Measurements from ENCODE around the gene ADD2. TPM values are rescaled to one million over a fixed set of nuclear protein-coding genes. Genes with fewer than 3 reads are reported as not detected.

The ADD2 gene
- total RNA-seq, 4 donors from 2014 or later = 3.2 to 4.8 (median 4.3) TPM

DNA sequence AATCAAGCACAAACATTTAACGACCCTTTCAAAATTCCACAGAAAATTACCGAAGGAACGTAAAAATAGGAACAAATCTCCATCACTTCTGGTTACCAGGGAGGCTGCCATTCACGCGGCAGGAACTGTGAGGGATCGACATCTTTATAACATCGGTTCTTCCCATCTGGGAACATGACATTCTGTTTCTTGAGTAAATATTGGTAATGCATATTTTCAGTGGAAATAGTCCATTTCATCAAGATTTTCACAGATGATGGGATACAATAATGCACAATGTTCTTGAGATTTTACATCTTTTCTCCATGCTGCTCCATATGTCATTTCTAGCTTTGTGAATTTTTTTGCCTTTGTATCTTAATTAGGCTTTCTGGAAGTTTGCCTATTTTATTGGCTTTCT, 10.0 kb downstream of the ADD2 start:
- ATAC-seq (ENCODE audit: low FRiP score) = no peak
- DNase-seq (ENCODE audit: low spot score) = no peak
- TF ChIP-seq, protein P1, sequence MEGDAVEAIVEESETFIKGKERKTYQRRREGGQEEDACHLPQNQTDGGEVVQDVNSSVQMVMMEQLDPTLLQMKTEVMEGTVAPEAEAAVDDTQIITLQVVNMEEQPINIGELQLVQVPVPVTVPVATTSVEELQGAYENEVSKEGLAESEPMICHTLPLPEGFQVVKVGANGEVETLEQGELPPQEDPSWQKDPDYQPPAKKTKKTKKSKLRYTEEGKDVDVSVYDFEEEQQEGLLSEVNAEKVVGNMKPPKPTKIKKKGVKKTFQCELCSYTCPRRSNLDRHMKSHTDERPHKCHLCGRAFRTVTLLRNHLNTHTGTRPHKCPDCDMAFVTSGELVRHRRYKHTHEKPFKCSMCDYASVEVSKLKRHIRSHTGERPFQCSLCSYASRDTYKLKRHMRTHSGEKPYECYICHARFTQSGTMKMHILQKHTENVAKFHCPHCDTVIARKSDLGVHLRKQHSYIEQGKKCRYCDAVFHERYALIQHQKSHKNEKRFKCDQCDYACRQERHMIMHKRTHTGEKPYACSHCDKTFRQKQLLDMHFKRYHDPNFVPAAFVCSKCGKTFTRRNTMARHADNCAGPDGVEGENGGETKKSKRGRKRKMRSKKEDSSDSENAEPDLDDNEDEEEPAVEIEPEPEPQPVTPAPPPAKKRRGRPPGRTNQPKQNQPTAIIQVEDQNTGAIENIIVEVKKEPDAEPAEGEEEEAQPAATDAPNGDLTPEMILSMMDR (IDR thresholded peaks at IDR 0.05) = no peak

DNA sequence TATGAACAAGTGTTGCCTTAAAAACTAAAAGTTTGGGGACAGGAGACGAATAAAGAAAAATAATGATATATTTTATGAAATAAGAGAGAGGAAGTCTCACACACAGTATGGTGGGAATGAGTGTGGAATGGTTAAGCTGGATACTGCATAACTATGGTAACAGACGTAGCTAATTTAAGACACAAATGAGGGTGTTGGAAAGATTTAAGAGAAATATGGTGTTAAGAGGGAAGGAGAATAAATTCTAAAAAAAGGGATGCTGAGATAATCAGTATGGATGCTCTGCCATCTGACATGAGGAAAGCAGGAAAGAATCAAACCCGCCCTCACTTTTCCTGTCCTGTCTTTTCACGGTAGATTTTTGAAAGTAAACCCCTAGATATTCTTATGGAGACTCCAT, 10.6 kb downstream of the ADD2 start:
- TF ChIP-seq, protein P1 (IDR thresholded peaks at IDR 0.05) = no peak
- ATAC-seq (ENCODE audit: low FRiP score) (no peak), DNase-seq (ENCODE audit: low spot score) (no peak)

DNA sequence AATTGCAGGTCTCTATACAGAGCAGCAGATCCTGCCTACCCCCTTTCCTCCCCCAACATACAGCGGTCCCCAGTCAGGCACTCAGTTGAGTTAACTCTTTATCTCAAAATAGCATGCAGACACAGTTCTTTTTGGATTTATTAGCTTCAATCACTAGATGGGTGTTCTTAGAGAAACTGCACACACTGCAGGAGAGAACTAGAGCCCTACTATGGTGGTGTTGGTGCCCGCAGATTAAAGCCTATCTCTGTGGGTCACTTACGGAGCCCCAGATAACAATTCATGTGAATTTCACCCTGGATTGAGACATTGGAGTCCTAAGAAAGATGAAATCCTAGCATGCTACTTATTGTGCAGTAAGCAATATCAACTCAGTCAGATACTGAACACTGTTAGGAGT, 11.9 kb downstream of the ADD2 start:
- TF ChIP-seq, protein P1 (IDR thresholded peaks at IDR 0.05) = no peak
- ATAC-seq (ENCODE audit: low FRiP score) (no peak), DNase-seq (ENCODE audit: low spot score) (no peak)

DNA sequence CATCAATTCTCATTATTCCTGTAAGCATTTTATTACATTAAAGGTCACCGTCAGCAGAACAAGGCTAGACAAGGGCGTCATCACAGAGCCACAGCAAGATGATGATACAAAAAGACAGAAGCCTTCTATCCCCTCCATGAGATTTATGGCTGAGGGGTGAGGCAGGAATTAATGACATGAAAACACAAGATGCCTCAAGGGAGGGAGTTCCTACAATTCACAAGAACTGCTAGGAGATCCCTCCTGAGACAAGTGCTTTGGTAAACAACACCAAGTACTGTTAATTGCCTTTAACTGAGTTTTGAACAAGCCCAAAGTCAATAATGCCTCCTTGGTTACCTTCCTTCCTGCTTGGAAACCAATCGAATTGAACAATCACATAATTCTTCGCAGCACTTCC, 14.1 kb downstream of the ADD2 start:
- ATAC-seq (ENCODE audit: low FRiP score) (no peak), DNase-seq (ENCODE audit: low spot score) (no peak)
- TF ChIP-seq, protein P1 (IDR thresholded peaks at IDR 0.05) = no peak

DNA sequence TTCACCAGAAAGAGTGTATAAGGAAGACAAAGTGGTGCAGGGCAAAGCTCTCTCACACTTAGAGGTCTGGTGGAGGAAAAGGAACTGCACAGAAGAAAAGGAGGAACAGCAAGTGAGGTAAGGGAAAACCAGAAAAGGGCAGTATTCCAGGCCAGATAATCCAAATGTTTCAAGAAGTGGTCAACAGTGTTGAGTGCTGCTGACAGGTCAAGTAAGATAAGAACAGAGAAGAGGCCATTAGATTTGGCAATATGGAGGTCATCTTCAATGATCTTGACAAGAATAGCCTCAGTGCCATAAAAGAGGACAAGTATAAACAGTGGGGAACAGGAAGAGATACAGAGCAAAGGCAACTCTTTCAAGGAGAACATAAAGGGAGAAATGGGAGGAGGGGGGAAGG, 15.0 kb downstream of the ADD2 start:
- ATAC-seq (ENCODE audit: low FRiP score) (no peak), DNase-seq (ENCODE audit: low spot score) (no peak)
- TF ChIP-seq, protein P1 (IDR thresholded peaks at IDR 0.05) = no peak

DNA sequence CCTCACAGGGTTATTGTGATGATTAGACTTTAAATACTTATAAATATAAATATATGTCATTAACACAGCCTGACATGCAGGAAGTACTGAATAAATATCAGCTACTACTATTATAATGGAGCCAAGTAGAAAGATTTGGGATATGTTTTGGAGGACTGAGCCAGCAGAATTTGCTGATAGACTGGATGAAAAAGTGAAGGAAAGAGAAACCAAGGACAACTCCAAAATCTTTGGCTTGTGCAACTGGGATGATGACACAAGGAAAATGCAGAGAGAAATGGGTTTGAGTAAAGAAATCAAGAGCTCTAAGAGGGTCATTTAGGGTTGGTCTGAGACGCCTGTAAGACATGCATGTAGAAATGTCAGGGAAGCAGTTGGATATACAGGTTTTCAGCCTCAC, 15.6 kb downstream of the ADD2 start:
- no peak for DNase-seq (ENCODE audit: low spot score)
- TF ChIP-seq, protein P1 (IDR thresholded peaks at IDR 0.05) = no peak
- no peak for ATAC-seq (ENCODE audit: low FRiP score)

DNA sequence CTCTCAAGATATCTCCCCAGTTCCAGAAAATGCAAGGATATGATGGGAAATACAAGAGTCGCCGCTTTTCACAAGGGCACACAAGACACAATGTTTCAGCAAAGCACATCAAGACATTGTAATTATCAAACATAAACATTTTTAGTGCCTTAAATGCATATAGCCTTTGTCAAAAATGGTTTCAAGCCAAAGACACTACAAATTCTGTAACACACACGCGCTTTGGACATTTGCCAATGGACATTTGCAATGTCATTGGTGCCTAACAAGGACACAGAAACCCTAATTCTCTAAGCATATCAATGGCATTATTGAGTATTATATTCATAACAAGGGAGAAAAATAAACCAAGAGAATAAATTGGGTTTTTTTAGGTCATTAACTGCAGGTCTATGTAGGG, 16.1 kb downstream of the ADD2 start:
- TF ChIP-seq, protein P1 (IDR thresholded peaks at IDR 0.05) = no peak
- DNase-seq (ENCODE audit: low spot score) (no peak), ATAC-seq (ENCODE audit: low FRiP score) (no peak)

Measured in omental fat pad (tissue), 4 donors.